LNCaP clone FGC (cell line): ENCODE results near the gene EAPP.

Source experiments
- DNase-seq: peaks from one replicate; pipeline ENCODE4 v3.0.0-alpha.2; 2011; ENCODE audit warnings: low read depth
- H3K4me3 ChIP-seq: 2 replicates; pipeline ENCODE4 v1.5.1; 2011; ENCODE audit warnings: mild to moderate bottlenecking, low read depth, low read length, control low read depth
- TF ChIP-seq, protein P1 (sequence below): IDR thresholded peaks from 2 replicates; pipeline ENCODE4 v1.5.1; 2012; ENCODE audit warnings: mild to moderate bottlenecking; ENCODE audit not compliant: control insufficient read depth, insufficient read depth; ENCODE audit errors: extremely low read depth

The EAPP gene, protein sequence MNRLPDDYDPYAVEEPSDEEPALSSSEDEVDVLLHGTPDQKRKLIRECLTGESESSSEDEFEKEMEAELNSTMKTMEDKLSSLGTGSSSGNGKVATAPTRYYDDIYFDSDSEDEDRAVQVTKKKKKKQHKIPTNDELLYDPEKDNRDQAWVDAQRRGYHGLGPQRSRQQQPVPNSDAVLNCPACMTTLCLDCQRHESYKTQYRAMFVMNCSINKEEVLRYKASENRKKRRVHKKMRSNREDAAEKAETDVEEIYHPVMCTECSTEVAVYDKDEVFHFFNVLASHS

DNA sequence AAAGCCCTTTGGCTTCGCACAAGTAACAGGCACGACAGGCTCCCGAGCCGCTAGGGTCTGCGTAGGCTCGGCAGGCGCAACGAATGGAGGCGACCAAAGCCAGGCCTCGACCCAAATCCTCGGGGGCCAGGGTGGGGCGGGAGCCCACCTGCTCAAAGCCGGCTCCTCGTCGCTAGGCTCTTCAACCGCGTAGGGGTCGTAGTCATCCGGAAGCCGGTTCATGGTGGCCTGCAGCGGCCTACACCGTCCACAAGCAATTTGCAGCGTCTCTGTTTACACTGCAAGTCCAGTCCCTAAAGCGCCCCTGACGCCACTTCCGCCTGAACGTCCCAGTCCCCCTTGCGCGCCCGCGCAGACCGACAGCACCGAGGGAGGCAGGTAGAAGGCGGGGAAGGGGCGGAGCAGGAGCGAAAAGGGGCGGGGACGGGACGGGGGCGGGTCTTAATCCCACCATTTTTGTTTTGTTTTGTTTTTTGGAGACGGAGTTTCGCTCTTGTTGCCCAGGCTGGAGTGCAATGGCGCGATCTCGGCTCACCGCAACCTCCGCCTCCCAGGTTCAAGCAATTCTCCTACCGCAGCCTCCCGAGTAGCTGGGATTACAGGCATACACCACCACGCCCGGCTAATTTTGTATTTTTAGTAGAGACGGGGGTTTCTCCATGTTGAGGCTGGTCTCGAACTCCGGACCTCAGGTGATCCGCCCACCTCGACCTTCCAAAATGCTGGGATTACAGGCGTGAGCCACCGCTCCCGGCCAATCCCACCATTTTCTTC is at the start of gene EAPP:
Gene EAPP (minus strand): TSS at position 295 of the 774 bp plus-strand sequence. CDS start 73 bp downstream, at position 222.
- TF ChIP-seq, protein P1, sequence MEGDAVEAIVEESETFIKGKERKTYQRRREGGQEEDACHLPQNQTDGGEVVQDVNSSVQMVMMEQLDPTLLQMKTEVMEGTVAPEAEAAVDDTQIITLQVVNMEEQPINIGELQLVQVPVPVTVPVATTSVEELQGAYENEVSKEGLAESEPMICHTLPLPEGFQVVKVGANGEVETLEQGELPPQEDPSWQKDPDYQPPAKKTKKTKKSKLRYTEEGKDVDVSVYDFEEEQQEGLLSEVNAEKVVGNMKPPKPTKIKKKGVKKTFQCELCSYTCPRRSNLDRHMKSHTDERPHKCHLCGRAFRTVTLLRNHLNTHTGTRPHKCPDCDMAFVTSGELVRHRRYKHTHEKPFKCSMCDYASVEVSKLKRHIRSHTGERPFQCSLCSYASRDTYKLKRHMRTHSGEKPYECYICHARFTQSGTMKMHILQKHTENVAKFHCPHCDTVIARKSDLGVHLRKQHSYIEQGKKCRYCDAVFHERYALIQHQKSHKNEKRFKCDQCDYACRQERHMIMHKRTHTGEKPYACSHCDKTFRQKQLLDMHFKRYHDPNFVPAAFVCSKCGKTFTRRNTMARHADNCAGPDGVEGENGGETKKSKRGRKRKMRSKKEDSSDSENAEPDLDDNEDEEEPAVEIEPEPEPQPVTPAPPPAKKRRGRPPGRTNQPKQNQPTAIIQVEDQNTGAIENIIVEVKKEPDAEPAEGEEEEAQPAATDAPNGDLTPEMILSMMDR = no peak
- peak; percentile 95 for DNase-seq
- H3K4me3 ChIP-seq = peak within 1 kb of the TSS; percentile 88

DNA sequence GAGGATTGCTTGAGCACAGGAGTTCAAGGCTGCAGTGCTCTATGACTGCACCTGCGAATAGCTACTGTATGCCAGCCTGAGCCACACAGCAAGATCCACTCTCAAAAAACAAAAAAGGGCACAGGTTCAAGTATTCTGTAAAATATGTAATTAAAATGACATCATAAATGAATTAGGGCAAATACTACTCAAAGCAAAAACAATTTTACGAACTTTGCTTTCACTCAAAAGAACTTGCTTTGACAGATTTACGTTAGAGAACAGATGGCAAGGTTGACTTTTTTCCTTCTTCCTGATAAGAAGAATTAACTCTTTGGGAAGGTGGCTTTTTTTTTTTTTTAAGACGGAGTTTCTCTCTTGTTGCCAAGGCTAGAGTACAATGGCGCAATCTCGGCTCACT is 44.0 kb upstream of the EAPP start:
- TF ChIP-seq, protein P1 = no peak
- no peak overlapping the region for H3K4me3 ChIP-seq
- no peak for DNase-seq

DNA sequence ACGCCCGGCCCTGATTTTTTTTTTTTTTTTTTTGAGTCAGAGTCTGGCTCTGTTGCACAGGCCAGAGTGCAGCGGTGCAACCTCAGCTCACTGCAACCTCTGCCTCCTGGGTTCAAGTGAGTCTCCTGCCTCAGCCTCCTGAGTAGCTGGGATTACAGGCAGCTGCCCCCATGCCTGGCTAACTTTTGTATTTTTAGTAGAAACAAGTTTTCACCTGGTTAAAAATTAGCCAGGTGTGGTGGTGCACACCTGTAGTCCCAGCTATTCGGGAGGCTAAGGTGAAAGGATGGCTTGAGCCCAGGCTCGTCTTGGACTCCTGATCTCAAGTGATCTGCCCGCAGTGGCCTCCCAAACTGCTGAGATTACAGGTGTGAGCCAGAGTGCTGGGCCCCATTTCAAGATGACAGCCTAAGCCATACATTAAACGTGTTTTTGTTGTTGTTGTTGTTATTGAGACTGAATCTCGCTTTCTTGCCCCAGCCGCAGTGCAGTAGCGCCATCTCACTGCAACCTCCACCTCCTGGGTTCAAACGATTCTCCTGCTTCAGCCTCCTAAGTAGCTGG is 42.7 kb upstream of the EAPP start:
- no peak overlapping the region for H3K4me3 ChIP-seq
- TF ChIP-seq, protein P1 = no peak
- no peak for DNase-seq

DNA sequence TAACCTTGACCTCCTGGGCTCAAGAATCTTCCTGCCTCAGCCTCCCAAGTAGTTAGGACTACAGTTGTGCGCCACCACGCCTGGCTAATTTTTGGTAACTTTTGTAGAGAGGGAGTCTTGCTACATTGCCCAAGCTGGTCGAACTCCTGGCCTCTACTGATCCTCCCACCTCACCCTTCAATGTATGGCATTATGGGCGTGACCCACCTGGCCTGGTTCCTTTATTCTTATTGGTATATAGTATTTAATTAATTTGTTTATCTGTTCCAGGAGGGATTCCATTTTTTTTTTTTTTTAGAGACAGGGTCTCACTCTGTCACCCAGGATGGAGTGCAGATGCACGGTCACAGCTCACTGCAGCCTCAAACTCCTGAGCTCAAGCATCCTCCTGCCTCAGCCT is 40.9 kb upstream of the EAPP start:
- no peak for DNase-seq
- TF ChIP-seq, protein P1 = no peak
- H3K4me3 ChIP-seq = no peak overlapping the region

DNA sequence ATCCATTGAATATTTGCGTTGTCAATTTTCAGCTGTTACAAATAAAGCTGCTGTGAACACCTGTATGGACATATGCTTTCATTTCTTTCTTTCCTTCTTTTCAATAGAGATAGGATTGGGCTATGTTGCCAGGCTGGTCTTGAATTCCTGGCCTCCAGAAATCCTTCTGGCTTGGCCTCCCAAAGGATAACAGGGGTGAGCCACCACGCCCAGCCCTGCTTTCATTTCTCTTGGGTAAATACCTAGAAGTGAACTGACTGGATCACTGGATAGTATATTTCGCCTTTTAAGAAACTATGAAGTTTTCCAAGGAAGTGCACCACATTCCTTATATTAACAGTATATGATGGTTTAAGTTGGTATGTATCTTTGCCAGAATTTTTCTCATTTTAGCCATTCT is 32.3 kb upstream of the EAPP start:
- DNase-seq = no peak
- no peak overlapping the region for H3K4me3 ChIP-seq
- TF ChIP-seq, protein P1 = no peak

DNA sequence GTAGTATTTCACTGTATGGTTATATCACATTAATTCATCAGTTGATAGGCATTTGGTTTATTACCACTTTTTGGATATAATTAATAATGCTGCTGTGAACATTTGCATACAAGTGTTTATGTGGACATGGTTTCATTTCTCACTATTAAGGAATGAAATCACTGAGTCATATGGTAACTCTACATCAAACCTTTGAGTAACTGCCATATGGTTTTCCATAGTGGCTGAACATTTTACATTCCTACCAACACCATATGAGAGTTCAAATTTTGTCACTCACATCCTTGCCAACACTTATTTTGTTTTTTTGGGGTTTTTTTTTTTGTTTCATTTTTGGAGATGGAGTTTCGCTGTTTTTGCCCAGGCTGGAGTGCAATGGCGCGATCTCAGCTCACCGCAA is 30.2 kb upstream of the EAPP start:
- TF ChIP-seq, protein P1 = no peak
- H3K4me3 ChIP-seq = no peak overlapping the region
- DNase-seq = no peak
